Tongue (tissue), 2 donors: Measurements from ENCODE around the gene SLC2A3. TPM values are rescaled to one million over a fixed set of nuclear protein-coding genes. Genes with fewer than 3 reads are reported as not detected.
A peak's percentile ranks its signal among the peaks of the same experiment; 100 is the strongest.
"Not testable (repeated sequence)": the region's sequence is repeated elsewhere in the genome, so short reads cannot be mapped to it uniquely, and the experiment has no call there.

ENCODE experiments used
- DNase-seq: peaks from one replicate; pipeline ENCODE4 v3.0.0-alpha.2; 2015
- total RNA-seq: library from RNA; depleted of rRNA; stranded (reverse); fragments of >200 nt; gene quantifications from one replicate; pipeline ENCODE4 v1.2.3, GENCODE V29; 2014

Gene SLC2A3
- 60.8 TPM for total RNA-seq

DNA sequence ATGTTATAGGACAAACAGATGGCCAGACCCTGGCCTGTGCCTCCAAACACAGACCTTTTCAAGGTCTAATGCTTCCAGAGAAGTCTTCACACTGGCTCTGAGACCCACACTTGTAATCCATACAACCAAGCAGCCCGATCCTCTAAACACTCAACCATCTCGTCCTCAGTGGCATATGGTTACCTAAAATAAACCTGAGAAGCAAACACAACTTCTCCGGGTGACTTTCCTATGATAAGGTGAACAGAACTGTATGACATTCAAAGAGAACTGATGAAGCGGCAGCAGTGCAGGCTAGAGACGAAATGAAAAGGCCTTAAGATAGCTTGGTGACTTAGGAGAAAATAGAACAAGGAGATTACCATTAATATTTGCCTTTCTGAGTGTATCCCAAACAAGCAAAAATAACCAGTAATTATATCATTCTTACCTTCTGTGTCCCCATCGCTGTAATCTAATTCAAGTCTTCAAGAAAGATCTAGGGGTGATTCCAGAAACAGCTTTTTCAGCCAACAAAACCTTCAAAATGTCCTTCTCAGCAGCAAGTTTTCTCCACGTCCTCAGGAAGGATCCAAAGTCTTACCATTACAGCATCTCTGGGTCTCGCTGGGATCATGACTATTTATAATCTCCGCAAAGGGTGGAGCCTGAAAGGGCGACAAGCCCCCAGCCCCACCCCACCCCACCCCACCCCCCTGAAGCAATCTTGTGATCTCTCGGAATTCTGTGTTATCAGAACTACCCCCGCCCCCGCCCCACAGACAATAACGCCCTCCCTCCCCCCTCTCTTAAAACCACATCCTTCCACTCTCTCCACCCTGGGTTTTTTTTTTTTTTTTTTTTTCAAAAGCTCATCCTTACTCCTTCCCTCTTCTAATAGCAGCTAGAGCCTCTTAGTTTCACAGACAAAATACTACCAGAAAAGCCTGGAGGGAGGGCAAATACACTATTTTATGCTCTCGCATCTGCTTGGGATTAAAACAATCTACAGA, at the start of gene SLC2A3:
Gene SLC2A3 (minus strand): TSS at position 598 of the 992 bp plus-strand sequence. CDS start 153 bp downstream, at position 445.
- peak; percentile 80 for DNase-seq

GRCh38 chr12:7984900-7985299, 48.9 kb upstream of the SLC2A3 start:
- no peak for DNase-seq

DNA sequence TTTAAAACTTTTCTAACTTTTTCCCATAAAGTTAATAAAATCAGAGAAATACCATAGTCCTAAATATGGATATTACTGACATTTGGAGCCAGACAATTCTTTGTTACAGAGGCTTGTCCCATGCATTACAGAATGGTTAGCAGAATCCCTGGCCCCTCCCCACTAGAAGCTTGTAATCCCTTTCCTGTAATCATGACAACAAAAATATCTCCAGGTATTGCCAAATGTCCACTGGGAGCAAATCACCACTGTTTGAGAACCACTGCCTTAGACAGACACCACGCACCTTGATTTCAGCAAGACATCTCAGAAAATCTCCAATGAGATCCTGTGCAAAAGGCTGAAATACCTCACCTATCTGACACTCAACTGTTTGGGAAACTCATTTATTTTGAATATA, 47.5 kb upstream of the SLC2A3 start:
- not testable (repeated sequence) for DNase-seq

GRCh38 chr12:7983019-7983418, 47.0 kb upstream of the SLC2A3 start:
- DNase-seq: not testable (repeated sequence)

DNA sequence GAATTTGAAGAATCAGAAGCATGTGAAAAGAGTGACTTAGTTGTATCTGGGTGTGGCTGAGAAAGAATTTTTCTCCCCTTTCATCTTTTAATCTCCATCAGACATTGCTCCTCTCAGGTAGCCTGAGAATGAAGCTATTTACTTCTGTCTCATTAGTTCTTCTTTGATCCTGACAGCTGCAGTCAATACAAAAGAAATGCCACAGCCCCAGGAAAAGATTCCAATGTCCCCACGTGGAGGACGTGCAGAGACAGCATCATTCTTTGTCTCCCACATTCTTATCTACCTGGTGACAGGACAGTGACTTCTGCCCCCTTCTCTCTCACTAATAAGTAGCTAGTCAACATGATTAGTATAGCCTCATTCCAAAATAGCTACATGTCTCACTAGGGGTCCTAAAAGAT, 46.3 kb upstream of the SLC2A3 start:
- not testable (repeated sequence) for DNase-seq

DNA sequence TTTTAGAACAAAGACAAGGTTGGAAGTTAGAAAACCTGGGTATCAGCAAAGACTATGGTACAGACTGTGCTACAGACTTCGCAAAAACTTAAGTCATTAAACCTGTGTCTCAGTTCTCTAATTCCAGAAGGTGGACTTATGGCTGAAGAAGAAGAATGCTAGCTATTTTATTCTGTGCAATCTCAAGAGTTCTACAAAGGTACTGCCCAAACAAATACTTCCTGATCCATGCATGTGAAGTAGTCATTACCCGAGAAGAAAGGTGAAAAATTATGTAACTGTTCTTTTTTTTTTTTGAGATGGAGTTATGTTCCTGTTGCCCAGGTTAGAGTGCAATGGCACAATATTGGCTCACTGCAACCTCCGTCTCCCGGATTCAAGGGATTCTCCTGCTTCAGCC, 45.5 kb upstream of the SLC2A3 start:
- no peak for DNase-seq

DNA sequence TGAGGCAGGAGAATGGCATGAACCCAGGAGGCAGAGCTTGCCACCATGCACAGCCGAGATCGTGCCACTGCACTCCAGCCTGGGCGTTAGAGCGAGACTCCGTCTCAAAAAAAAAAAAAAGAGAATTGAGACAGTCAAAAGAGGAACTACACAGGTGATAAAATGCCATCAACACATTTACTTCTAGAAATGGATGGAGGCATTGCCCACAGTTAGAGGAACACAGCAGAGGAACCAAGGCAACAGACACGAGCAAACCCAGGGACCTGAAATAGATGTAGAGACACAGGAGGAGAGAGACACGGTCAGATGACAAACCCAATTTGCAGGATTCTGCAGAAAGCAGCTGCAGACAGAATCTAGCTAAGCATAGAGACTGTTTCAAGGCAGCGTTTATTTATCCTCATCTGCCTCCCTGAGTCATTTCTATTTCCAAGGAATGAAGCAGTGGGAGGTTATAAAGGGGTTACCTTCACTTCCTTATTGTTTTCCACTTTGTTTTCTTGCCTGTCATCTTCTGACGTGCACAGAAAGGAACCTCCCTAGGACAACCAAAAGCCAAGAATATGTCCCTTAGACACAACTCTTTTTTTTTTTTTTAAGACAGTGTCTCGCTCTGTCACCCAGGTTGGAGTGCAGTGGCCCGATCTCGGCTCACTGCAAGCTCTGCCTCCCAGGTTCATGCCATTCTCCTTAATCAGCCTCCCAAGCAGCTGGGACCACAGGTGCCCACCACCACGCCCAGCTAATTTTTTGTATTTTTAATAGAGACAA, 41.6 kb upstream of the SLC2A3 start:
- DNase-seq: not testable (repeated sequence)

- no peak for DNase-seq
Measured at GRCh38 chr12:7973457-7973825, 37.5 kb upstream of the SLC2A3 start.

- no peak for DNase-seq
Measured at GRCh38 chr12:7972734-7973456, 36.9 kb upstream of the SLC2A3 start.

DNA sequence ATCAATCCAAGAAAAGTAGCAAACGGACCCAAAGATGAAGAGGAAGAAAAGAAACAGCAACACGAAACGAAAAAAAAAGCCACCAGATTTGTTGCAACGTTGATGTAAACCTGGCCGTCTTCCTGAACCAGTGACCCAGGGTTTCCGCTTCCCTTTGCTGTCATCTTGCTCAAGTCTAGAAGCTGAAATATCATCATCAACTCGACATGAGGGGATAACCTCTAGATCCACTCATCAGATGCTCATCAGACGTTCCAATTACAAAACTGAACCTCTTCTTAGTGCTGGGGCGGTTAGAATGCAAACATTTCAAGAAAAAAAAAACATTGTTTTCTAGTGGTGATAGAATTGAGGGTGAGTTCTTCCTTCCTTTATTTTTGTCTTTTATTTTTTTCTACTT, 36.3 kb upstream of the SLC2A3 start:
- DNase-seq: not testable (repeated sequence)

- not testable (repeated sequence) for DNase-seq
Measured at GRCh38 chr12:7971765-7972164, 35.8 kb upstream of the SLC2A3 start.

GRCh38 chr12:7970475-7971252, 34.7 kb upstream of the SLC2A3 start:
- DNase-seq: peak; percentile 91

- no peak for DNase-seq
Measured at GRCh38 chr12:7966563-7966962, 30.6 kb upstream of the SLC2A3 start.

DNA sequence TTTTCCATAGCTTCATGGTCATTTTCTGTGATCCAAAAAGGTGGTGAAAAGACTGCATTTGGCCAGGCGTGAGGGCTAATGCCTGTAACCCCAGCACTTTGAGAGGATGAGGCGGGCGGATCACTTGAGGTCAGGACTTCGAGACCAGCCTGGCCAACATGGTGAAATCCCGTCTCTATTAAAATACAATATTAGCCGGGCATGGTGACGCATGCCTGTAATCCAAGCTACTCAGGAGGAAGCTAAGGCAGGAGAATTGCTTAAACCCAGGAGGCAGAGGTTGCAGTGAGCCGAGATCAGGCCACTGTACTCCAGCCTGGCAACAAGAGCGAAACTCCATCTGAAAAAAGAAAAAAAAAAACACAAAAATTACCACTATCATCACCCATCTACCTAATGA, 28.7 kb upstream of the SLC2A3 start:
- not testable (repeated sequence) for DNase-seq

- no peak for DNase-seq
Measured at GRCh38 chr12:7961395-7962178, 25.6 kb upstream of the SLC2A3 start.

DNA sequence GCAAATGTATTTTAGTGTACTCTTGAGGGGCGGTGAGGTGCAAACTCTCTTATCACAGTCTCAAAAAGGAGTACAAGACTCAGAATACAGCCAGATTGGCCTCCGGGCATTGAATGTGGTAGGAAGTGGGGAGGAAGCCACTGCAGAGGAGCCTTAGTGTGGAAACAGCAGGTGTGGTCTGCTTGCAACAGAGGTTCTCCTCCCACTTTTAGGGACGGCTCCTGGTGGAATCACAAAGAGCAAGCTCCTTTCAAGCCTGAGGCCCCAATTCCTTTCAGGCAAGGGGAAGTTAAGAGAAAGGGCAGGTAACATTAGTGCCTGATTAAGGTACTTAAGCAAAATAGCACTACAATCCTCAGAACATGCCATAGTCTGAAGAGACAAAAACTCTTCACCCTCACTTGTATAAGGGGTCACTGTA, 23.7 kb upstream of the SLC2A3 start:
- DNase-seq: peak; percentile 22

DNA sequence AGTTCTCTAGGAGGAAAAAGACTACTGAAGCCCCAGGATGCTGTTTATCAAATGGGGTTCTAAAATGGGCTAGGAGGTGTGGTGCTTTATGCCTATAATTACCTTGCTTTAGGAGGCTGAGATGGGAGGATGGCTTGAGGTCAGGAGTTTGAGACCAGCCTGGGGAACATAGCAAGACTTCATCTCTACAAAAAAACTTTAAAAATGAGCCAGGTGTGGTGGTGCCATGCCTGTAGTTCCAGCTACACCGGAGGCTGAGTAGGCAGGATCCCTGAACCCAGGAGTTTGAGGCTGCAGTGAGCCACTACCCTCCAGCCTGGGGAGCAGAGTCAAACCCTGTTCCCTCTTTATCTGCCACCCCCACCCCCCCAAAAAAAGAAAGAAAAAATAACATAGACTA, 23.3 kb upstream of the SLC2A3 start:
- DNase-seq: no peak

GRCh38 chr12:7954877-7955276, 18.9 kb upstream of the SLC2A3 start:
- DNase-seq: not testable (repeated sequence)

- not testable (repeated sequence) for DNase-seq
Measured at GRCh38 chr12:7954418-7954817, 18.4 kb upstream of the SLC2A3 start.

GRCh38 chr12:7953912-7954311, 17.9 kb upstream of the SLC2A3 start:
- not testable (repeated sequence) for DNase-seq

DNA sequence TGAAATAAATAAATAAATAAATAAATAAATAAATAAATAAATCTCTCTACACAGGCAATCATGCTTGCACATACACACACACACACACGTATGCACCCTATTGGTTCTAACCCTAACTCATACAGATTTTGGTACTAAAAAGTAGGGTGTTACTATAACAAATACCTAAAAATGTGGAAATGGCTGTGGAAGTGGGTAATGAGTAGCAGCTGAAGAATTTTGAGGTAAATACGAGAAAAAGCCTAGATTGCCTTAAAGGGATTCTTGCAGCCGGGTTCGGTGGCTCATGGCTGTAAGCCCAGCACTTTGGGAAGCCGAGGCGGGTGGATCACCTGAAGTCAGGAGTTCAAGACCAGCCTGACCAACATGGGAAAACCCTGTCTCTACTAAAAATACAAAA, 15.7 kb upstream of the SLC2A3 start:
- DNase-seq: no peak
